Ovary (tissue), 1 donor: Measurements from ENCODE around the gene SH3PXD2B.

Experiments
- EP300 ChIP-seq: sonication (generic); formaldehyde crosslinking; IDR thresholded peaks from one replicate; pipeline ENCODE4 v1.6.1; 2017; ENCODE audit warnings: antibody characterized with exemption
- POLR2A ChIP-seq: fragments of 450-650 bp; IDR thresholded peaks from one replicate; pipeline ENCODE4 v1.6.1; 2017; ENCODE audit warnings: antibody characterized with exemption, mild to moderate bottlenecking, moderate library complexity

DNA sequence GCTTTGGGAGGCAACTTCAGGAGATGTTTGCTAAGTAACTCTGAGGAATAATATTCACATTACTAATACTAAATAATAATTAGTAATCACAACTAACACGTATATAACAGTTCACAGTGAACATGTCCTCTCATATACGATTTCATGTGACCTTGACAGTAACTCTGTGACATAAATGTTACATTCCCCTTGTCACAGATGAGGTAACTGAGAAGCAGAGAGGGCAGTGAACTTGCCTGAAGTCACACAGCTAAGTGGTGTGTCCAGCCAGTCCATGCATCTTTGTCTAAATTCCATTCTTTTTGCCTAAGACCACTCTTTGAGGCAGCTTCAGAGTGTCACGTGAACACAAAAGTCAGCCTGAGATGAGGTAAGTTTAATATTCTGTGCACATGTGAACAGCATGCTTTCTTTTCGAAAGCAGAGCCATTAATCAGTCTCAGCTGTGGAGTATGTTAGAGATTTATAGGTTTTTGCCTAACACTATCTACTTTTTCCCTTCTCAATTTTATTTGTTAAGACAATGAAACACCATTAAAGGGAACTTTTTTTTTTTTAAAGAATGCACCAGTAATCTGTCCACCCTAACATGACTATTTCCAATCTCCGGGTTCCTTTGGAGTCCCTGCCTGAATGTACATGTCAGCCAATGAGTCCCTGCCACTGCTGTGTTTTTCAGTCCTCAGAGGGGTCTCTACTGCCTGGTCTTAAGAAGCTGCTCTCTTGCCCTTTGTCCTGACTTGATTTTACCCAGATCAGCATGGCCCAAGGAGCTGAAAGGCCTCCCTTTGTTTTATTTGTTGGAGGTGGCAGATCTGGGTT is 43.5 kb downstream of the SH3PXD2B start:
- no peak for TF ChIP-seq POLR2A
- TF ChIP-seq EP300 = no peak
